DOHH2 (cell line): Measurements from ENCODE around the gene CEP76.

Experiments used
- H3F3A ChIP-seq: fragments of 200-600 bp; sonication (generic), shearing (Covaris generic); 2 replicates; pipeline ENCODE4 v1.6.0; 2016; ENCODE audit warnings: antibody characterized with exemption, mild to moderate bottlenecking; ENCODE audit not compliant: control insufficient read depth, insufficient read depth
- H3K27ac ChIP-seq: fragments of 200-600 bp; sonication (generic); 2 replicates; pipeline ENCODE4 v1.5.1; 2014; ENCODE audit warnings: low read depth, mild to moderate bottlenecking, low read length, moderate library complexity
- H3K27me3 ChIP-seq: fragments of 200-600 bp; sonication (generic); 2 replicates; pipeline ENCODE4 v1.6.1; 2014; ENCODE audit warnings: mild to moderate bottlenecking, low read length, mixed read lengths; ENCODE audit not compliant: control insufficient read depth
- H3K36me3 ChIP-seq: fragments of 200-600 bp; sonication (generic); 2 replicates; pipeline ENCODE4 v1.6.1; 2014; ENCODE audit warnings: mild to moderate bottlenecking, low read length, moderate library complexity, mixed read lengths; ENCODE audit not compliant: control insufficient read depth
- H3K4me1 ChIP-seq: fragments of 200-600 bp; sonication (generic); 2 replicates; pipeline ENCODE4 v1.6.1; 2014; ENCODE audit warnings: mild to moderate bottlenecking, low read length, mixed read lengths; ENCODE audit not compliant: control insufficient read depth
- H3K4me2 ChIP-seq: fragments of 200-600 bp; sonication (generic); 2 replicates; pipeline ENCODE4 v1.6.0; 2014; ENCODE audit warnings: mild to moderate bottlenecking, low read length, moderate library complexity
- H3K4me3 ChIP-seq: fragments of 200-600 bp; sonication (generic); 2 replicates; pipeline ENCODE4 v1.5.1; 2014; ENCODE audit warnings: mild to moderate bottlenecking, low read length, mixed read lengths
- H3K79me2 ChIP-seq: fragments of 200-600 bp; sonication (generic); 2 replicates; pipeline ENCODE4 v1.6.1; 2014; ENCODE audit warnings: mild to moderate bottlenecking, low read length, mixed read lengths; ENCODE audit not compliant: control insufficient read depth
- H3K9me2 ChIP-seq: fragments of 200-600 bp; sonication (generic); replicated peaks from 2 replicates; pipeline ENCODE4 v1.6.1; 2014; ENCODE audit warnings: mild to moderate bottlenecking, low read length, mixed read lengths; ENCODE audit not compliant: control insufficient read depth
- H3K9me3 ChIP-seq: fragments of 200-600 bp; sonication (generic); 2 replicates; pipeline ENCODE4 v1.6.1; 2014; ENCODE audit warnings: antibody characterized with exemption, low read length, mixed read lengths; ENCODE audit not compliant: control insufficient read depth, insufficient read depth
- H4K20me1 ChIP-seq: fragments of 200-600 bp; sonication (generic); 2 replicates; pipeline ENCODE4 v1.6.0; 2014; ENCODE audit warnings: low read depth, mild to moderate bottlenecking, antibody characterized with exemption, low read length, moderate library complexity; ENCODE audit not compliant: control insufficient read depth, insufficient read depth
- CTCF ChIP-seq: fragments of 200-600 bp; sonication (generic); IDR thresholded peaks from one replicate; pipeline ENCODE4 v1.5.1; 2014; ENCODE audit warnings: antibody characterized with exemption, mild to moderate bottlenecking, low read depth, low read length; ENCODE audit not compliant: poor library complexity, severe bottlenecking
- EZH2phosphoT487 ChIP-seq: fragments of 200-600 bp; sonication (generic); IDR thresholded peaks from 2 replicates; pipeline ENCODE4 v1.6.1; 2017; ENCODE audit warnings: borderline replicate concordance, mild to moderate bottlenecking, antibody characterized with exemption, low read length, moderate library complexity, mixed read lengths

Gene CEP76

GRCh38 chr18:12652861-12653401, 49.6 kb downstream of the CEP76 start:
- Histone ChIP-seq H3K4me2 (no peak overlapping the region), H3K27ac (no peak overlapping the region), H3K4me1 (no peaks in the 10 kb centered on the region; the same call in none of the 2 replicates), H3F3A (no peaks in the 10 kb centered on the region; the same call in 1 of the 2 replicates), H3K4me3 (no peak overlapping the region), H3K36me3 (no peaks in the 10 kb centered on the region), H3K9me3 (no peaks in the 10 kb centered on the region), H3K27me3 (peaks cover 33% of the 10 kb centered on the region), H3K79me2 (no peaks in the 10 kb centered on the region), H3K9me2 (no peaks in the 10 kb centered on the region), H4K20me1 (peaks cover 3% of the 10 kb centered on the region; the same call in 1 of the 2 replicates)
- TF ChIP-seq EZH2phosphoT487: no peak
- no peak for TF ChIP-seq CTCF

GRCh38 chr18:12651651-12652050, 50.9 kb downstream of the CEP76 start:
- Histone ChIP-seq H3K36me3 (no peaks in the 10 kb centered on the region), H3K27ac (no peak overlapping the region), H3K4me1 (no peaks in the 10 kb centered on the region; the same call in none of the 2 replicates), H3K4me3 (no peak overlapping the region), H3K9me3 (no peaks in the 10 kb centered on the region), H3K4me2 (no peak overlapping the region), H3K9me2 (no peaks in the 10 kb centered on the region), H4K20me1 (peaks cover 3% of the 10 kb centered on the region; the same call in 1 of the 2 replicates), H3K79me2 (no peaks in the 10 kb centered on the region), H3K27me3 (peaks cover 25% of the 10 kb centered on the region), H3F3A (no peaks in the 10 kb centered on the region; the same call in 1 of the 2 replicates)
- no peak for TF ChIP-seq EZH2phosphoT487
- TF ChIP-seq CTCF: no peak

- Histone ChIP-seq H3K27me3 (peaks cover 13% of the 10 kb centered on the region), H3F3A (no peaks in the 10 kb centered on the region), H3K36me3 (no peaks in the 10 kb centered on the region), H3K79me2 (no peaks in the 10 kb centered on the region), H3K9me3 (no peaks in the 10 kb centered on the region), H3K9me2 (no peaks in the 10 kb centered on the region), H3K4me2 (no peak overlapping the region), H3K4me1 (no peaks in the 10 kb centered on the region), H4K20me1 (peaks cover 1% of the 10 kb centered on the region; the same call in 1 of the 2 replicates), H3K4me3 (no peak overlapping the region), H3K27ac (no peak overlapping the region)
- no peak for TF ChIP-seq EZH2phosphoT487
- TF ChIP-seq CTCF: no peak
Measured at GRCh38 chr18:12647773-12648172, 54.8 kb downstream of the CEP76 start.
